HEK293 (cell line): ENCODE measurements around the gene DYNC1LI1.

Experiments
- CTCF ChIA-PET: fragments of 350-600 bp; formaldehyde crosslinking; extraction: SDS; loops from one replicate; lab custom pipeline; 2021; ENCODE audit warnings: antibody characterized with exemption; lab: Yijun Ruan, JAX
- POLR2A ChIA-PET: fragments of 300-600 bp; formaldehyde crosslinking; extraction: SDS; loops from one replicate; lab custom pipeline; 2020; ENCODE audit warnings: antibody characterized with exemption, inconsistent platforms; lab: Yijun Ruan, JAX
- H3K27ac ChIP-seq: fragments of 200-500 bp; sonication (Bioruptor generic); 2 replicates; pipeline ENCODE4 v1.5.1; 2014; ENCODE audit warnings: low read depth, low read length, control low read depth, inconsistent platforms; ENCODE audit errors: extremely low read depth
- H3K36me3 ChIP-seq, 2 experiments: fragments of 200-500 bp in 1 of 2; sonication (Bioruptor generic) in 1 of 2; 1 replicate in 1 of 2; 2 replicates in 1 of 2; pipeline ENCODE4 v1.5.1; 2014 to 2017; ENCODE audit warnings: inconsistent platforms in 2 of 2, low read length in 2 of 2; ENCODE audit not compliant: control insufficient read depth in 2 of 2, insufficient read depth in 1 of 2
- H3K4me1 ChIP-seq: fragments of 200-500 bp; sonication (Bioruptor generic); 2 replicates; pipeline ENCODE4 v1.5.1; 2014; ENCODE audit warnings: mild to moderate bottlenecking, low read length, inconsistent platforms; ENCODE audit not compliant: control insufficient read depth, insufficient read depth
- H3K4me3 ChIP-seq: 2 replicates; pipeline ENCODE4 v1.5.1; 2011; ENCODE audit warnings: low read depth, mild to moderate bottlenecking, control low read depth, low read length, moderate library complexity
- H3K9me3 ChIP-seq: fragments of 200-500 bp; sonication (Bioruptor generic); 2 replicates; pipeline ENCODE4 v1.5.1; 2014; ENCODE audit warnings: low read depth, low read length, inconsistent platforms; ENCODE audit not compliant: control insufficient read depth, insufficient read depth
- GLI2 ChIP-seq: fragments of 450-650 bp; formaldehyde crosslinking; IDR thresholded peaks from 2 replicates; pipeline ENCODE4; 2017; ENCODE audit warnings: missing biosample characterization, missing genetic modification characterization, low read depth, borderline replicate concordance
- SCRT1 ChIP-seq: fragments of 450-650 bp; formaldehyde crosslinking; IDR thresholded peaks from 2 replicates; pipeline ENCODE4 v1.5.1; 2016; ENCODE audit warnings: missing biosample characterization, missing genetic modification characterization, borderline replicate concordance
- SCRT2 ChIP-seq: fragments of 450-650 bp; formaldehyde crosslinking; IDR thresholded peaks from 2 replicates; pipeline ENCODE4 v1.5.1; 2016; ENCODE audit warnings: missing biosample characterization, missing genetic modification characterization
- TCF7L2 ChIP-seq: IDR thresholded peaks from 2 replicates; pipeline ENCODE4 v1.6.1; 2011; ENCODE audit warnings: low read depth, mild to moderate bottlenecking, inconsistent platforms, low read length, moderate library complexity, borderline replicate concordance
- ZFP41 ChIP-seq: fragments of 450-650 bp; formaldehyde crosslinking; IDR thresholded peaks from 2 replicates; pipeline ENCODE4 v1.5.1; 2016; ENCODE audit warnings: missing biosample characterization, missing genetic modification characterization, borderline replicate concordance
- ZNF133 ChIP-seq: fragments of 450-650 bp; formaldehyde crosslinking; IDR thresholded peaks from 2 replicates; pipeline ENCODE4 v1.5.1; 2016; ENCODE audit warnings: missing biosample characterization, missing genetic modification characterization
- ZNF214 ChIP-seq: fragments of 450-650 bp; formaldehyde crosslinking; IDR thresholded peaks from 2 replicates; pipeline ENCODE4 v1.5.1; 2017; ENCODE audit warnings: missing biosample characterization, mild to moderate bottlenecking, missing genetic modification characterization, borderline replicate concordance
- ZNF221 ChIP-seq: fragments of 450-650 bp; formaldehyde crosslinking; IDR thresholded peaks from 2 replicates; pipeline ENCODE4 v1.5.1; 2017; ENCODE audit warnings: missing biosample characterization, missing genetic modification characterization, borderline replicate concordance
- ZNF239 ChIP-seq: fragments of 450-650 bp; formaldehyde crosslinking; IDR thresholded peaks from 2 replicates; pipeline ENCODE4 v1.5.1; 2016; ENCODE audit warnings: missing biosample characterization, missing genetic modification characterization
- ZNF311 ChIP-seq: fragments of 450-650 bp; formaldehyde crosslinking; IDR thresholded peaks from 2 replicates; pipeline ENCODE4 v1.5.1; 2017; ENCODE audit warnings: missing biosample characterization, missing genetic modification characterization, borderline replicate concordance
- ZNF335 ChIP-seq: fragments of 450-650 bp; formaldehyde crosslinking; conservative IDR thresholded peaks from 2 replicates; pipeline ENCODE4 v1.5.1; 2016; ENCODE audit warnings: missing biosample characterization, missing genetic modification characterization
- TF ChIP-seq, protein P1 (sequence below): fragments of 450-650 bp; formaldehyde crosslinking; IDR thresholded peaks from 2 replicates; pipeline ENCODE4 v1.5.1; 2016; ENCODE audit warnings: missing biosample characterization, missing genetic modification characterization
- TF ChIP-seq, protein P2 (sequence below): fragments of 450-650 bp; formaldehyde crosslinking; IDR thresholded peaks from 2 replicates; pipeline ENCODE4 v1.5.1; 2016; ENCODE audit warnings: missing biosample characterization, missing genetic modification characterization, borderline replicate concordance
- TF ChIP-seq, protein P3 (sequence below): fragments of 450-650 bp; formaldehyde crosslinking; IDR thresholded peaks from 2 replicates; pipeline ENCODE4 v1.5.1; 2016; ENCODE audit warnings: missing biosample characterization, missing genetic modification characterization
- TF ChIP-seq, protein P4 (sequence below): fragments of 450-650 bp; formaldehyde crosslinking; IDR thresholded peaks from 2 replicates; pipeline ENCODE4 v1.5.1; 2016; ENCODE audit warnings: missing biosample characterization, missing genetic modification characterization, borderline replicate concordance
- TF ChIP-seq, protein P5 (sequence below): fragments of 450-650 bp; IDR thresholded peaks from 2 replicates; pipeline ENCODE4 v1.5.1; 2018; ENCODE audit warnings: missing biosample characterization, mild to moderate bottlenecking, missing genetic modification characterization
- TF ChIP-seq, protein P6 (sequence below): fragments of 450-650 bp; formaldehyde crosslinking; IDR thresholded peaks from 2 replicates; pipeline ENCODE4; 2016; ENCODE audit warnings: missing biosample characterization, missing genetic modification characterization
- TF ChIP-seq, protein P7 (sequence below): fragments of 450-650 bp; formaldehyde crosslinking; IDR thresholded peaks from 2 replicates; pipeline ENCODE4 v1.5.1; 2016; ENCODE audit warnings: missing biosample characterization, missing genetic modification characterization

Gene DYNC1LI1

GRCh38 chr3:32495609-32496008, 75.0 kb downstream of the DYNC1LI1 start:
- H3K36me3 ChIP-seq, result peaks cover 0 to 5% of the 10 kb centered on the region in 2 experiments; a peak in 1 of 3 replicates
- ChIA-PET CTCF (interaction anchor here (0.6 kb wide), 1 partner anchor 14 kb away, joined by 7 read pairs; no protein-coding TSS in a partner anchor), POLR2A (no interaction called here)
- TF ChIP-seq SCRT2 (tag by site-specific recombination) (0 out of 2 replicates have a peak, but pooled peaks have one; percentile 20), SCRT1 (tag by site-specific recombination) (0 out of 2 replicates have a peak, but pooled peaks have one; percentile 30), ZNF214 (tag by site-specific recombination) (no peak)
- TF ChIP-seq, protein P1, sequence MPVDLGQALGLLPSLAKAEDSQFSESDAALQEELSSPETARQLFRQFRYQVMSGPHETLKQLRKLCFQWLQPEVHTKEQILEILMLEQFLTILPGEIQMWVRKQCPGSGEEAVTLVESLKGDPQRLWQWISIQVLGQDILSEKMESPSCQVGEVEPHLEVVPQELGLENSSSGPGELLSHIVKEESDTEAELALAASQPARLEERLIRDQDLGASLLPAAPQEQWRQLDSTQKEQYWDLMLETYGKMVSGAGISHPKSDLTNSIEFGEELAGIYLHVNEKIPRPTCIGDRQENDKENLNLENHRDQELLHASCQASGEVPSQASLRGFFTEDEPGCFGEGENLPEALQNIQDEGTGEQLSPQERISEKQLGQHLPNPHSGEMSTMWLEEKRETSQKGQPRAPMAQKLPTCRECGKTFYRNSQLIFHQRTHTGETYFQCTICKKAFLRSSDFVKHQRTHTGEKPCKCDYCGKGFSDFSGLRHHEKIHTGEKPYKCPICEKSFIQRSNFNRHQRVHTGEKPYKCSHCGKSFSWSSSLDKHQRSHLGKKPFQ (tag by site-specific recombination), result no peak
- H3K9me3 ChIP-seq, result no peaks in the 10 kb centered on the region
- H3K4me1 ChIP-seq, result peaks cover 4% of the 10 kb centered on the region; the same call in 1 of the 2 replicates
- no peak overlapping the region for H3K27ac ChIP-seq
- no peak overlapping the region for H3K4me3 ChIP-seq

DNA sequence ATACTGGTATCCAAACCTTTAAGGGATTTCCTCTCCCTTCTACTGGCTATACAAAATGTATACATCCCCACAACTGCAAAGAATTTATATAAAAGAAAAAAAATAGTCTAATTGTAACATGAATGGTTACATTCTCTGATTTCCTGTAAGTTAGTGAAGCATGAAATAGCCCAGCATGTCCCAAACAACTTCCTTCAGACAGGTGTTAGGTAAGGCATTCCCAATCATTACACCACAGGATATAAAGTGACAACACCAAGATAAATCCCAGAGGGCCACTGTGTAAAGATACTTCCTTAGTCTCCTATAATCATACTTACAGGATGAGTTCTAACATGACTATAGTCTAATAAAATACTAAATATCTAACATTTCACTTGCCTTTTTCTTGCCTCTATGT, 75.6 kb downstream of the DYNC1LI1 start:
- Histone ChIP-seq H3K9me3 (no peaks in the 10 kb centered on the region), H3K4me3 (no peak overlapping the region), H3K27ac (no peak overlapping the region), H3K36me3 (peaks cover 0 to 5% of the 10 kb centered on the region in 2 experiments; a peak in 1 of 3 replicates), H3K4me1 (peaks cover 4% of the 10 kb centered on the region; the same call in 1 of the 2 replicates)
- TF ChIP-seq TCF7L2, result no peak
- TF ChIP-seq, protein P2, sequence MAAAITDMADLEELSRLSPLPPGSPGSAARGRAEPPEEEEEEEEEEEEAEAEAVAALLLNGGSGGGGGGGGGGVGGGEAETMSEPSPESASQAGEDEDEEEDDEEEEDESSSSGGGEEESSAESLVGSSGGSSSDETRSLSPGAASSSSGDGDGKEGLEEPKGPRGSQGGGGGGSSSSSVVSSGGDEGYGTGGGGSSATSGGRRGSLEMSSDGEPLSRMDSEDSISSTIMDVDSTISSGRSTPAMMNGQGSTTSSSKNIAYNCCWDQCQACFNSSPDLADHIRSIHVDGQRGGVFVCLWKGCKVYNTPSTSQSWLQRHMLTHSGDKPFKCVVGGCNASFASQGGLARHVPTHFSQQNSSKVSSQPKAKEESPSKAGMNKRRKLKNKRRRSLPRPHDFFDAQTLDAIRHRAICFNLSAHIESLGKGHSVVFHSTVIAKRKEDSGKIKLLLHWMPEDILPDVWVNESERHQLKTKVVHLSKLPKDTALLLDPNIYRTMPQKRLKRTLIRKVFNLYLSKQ (tag by site-specific recombination), result no peak
- TF ChIP-seq, protein P3, sequence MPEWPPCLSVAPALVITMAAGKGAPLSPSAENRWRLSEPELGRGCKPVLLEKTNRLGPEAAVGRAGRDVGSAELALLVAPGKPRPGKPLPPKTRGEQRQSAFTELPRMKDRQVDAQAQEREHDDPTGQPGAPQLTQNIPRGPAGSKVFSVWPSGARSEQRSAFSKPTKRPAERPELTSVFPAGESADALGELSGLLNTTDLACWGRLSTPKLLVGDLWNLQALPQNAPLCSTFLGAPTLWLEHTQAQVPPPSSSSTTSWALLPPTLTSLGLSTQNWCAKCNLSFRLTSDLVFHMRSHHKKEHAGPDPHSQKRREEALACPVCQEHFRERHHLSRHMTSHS (tag by site-specific recombination), result no peak
- TF ChIP-seq, protein P4, sequence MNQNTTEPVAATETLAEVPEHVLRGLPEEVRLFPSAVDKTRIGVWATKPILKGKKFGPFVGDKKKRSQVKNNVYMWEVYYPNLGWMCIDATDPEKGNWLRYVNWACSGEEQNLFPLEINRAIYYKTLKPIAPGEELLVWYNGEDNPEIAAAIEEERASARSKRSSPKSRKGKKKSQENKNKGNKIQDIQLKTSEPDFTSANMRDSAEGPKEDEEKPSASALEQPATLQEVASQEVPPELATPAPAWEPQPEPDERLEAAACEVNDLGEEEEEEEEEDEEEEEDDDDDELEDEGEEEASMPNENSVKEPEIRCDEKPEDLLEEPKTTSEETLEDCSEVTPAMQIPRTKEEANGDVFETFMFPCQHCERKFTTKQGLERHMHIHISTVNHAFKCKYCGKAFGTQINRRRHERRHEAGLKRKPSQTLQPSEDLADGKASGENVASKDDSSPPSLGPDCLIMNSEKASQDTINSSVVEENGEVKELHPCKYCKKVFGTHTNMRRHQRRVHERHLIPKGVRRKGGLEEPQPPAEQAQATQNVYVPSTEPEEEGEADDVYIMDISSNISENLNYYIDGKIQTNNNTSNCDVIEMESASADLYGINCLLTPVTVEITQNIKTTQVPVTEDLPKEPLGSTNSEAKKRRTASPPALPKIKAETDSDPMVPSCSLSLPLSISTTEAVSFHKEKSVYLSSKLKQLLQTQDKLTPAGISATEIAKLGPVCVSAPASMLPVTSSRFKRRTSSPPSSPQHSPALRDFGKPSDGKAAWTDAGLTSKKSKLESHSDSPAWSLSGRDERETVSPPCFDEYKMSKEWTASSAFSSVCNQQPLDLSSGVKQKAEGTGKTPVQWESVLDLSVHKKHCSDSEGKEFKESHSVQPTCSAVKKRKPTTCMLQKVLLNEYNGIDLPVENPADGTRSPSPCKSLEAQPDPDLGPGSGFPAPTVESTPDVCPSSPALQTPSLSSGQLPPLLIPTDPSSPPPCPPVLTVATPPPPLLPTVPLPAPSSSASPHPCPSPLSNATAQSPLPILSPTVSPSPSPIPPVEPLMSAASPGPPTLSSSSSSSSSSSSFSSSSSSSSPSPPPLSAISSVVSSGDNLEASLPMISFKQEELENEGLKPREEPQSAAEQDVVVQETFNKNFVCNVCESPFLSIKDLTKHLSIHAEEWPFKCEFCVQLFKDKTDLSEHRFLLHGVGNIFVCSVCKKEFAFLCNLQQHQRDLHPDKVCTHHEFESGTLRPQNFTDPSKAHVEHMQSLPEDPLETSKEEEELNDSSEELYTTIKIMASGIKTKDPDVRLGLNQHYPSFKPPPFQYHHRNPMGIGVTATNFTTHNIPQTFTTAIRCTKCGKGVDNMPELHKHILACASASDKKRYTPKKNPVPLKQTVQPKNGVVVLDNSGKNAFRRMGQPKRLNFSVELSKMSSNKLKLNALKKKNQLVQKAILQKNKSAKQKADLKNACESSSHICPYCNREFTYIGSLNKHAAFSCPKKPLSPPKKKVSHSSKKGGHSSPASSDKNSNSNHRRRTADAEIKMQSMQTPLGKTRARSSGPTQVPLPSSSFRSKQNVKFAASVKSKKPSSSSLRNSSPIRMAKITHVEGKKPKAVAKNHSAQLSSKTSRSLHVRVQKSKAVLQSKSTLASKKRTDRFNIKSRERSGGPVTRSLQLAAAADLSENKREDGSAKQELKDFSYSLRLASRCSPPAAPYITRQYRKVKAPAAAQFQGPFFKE (tag by site-specific recombination), result no peak
- TF ChIP-seq, protein P5, sequence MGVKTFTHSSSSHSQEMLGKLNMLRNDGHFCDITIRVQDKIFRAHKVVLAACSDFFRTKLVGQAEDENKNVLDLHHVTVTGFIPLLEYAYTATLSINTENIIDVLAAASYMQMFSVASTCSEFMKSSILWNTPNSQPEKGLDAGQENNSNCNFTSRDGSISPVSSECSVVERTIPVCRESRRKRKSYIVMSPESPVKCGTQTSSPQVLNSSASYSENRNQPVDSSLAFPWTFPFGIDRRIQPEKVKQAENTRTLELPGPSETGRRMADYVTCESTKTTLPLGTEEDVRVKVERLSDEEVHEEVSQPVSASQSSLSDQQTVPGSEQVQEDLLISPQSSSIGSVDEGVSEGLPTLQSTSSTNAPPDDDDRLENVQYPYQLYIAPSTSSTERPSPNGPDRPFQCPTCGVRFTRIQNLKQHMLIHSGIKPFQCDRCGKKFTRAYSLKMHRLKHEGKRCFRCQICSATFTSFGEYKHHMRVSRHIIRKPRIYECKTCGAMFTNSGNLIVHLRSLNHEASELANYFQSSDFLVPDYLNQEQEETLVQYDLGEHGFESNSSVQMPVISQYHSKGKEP, result no peak
- no peak for TF ChIP-seq ZNF335 (tag by site-specific recombination)
- no peak for TF ChIP-seq ZNF133 (tag by site-specific recombination)
- no peak for TF ChIP-seq SCRT1 (tag by site-specific recombination)
- no peak for TF ChIP-seq ZNF239 (tag by site-specific recombination)
- no peak for TF ChIP-seq GLI2 (tag by site-specific recombination)
- TF ChIP-seq, protein P6, sequence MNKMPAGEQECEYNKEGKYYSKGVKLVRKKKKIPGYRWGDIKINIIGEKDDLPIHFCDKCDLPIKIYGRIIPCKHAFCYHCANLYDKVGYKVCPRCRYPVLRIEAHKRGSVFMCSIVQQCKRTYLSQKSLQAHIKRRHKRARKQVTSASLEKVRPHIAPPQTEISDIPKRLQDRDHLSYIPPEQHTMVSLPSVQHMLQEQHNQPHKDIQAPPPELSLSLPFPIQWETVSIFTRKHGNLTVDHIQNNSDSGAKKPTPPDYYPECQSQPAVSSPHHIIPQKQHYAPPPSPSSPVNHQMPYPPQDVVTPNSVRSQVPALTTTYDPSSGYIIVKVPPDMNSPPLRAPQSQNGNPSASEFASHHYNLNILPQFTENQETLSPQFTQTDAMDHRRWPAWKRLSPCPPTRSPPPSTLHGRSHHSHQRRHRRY (tag by site-specific recombination), result no peak
- no peak for TF ChIP-seq ZNF311 (tag by site-specific recombination)
- TF ChIP-seq, protein P7, sequence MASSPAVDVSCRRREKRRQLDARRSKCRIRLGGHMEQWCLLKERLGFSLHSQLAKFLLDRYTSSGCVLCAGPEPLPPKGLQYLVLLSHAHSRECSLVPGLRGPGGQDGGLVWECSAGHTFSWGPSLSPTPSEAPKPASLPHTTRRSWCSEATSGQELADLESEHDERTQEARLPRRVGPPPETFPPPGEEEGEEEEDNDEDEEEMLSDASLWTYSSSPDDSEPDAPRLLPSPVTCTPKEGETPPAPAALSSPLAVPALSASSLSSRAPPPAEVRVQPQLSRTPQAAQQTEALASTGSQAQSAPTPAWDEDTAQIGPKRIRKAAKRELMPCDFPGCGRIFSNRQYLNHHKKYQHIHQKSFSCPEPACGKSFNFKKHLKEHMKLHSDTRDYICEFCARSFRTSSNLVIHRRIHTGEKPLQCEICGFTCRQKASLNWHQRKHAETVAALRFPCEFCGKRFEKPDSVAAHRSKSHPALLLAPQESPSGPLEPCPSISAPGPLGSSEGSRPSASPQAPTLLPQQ (tag by site-specific recombination), result no peak
- no peak for TF ChIP-seq ZNF221
- TF ChIP-seq ZFP41 (tag by site-specific recombination), result no peak
- POLR2A ChIA-PET, result no interaction called here
- CTCF ChIA-PET, result no interaction called here
